NCI-H146 treated with DMSO at 0.1 percent for 48 hours (cell line): ENCODE results near the gene FADD.

Experiments used
- DNase-seq: peaks from one replicate; lab custom pipeline; 2025; ENCODE audit not compliant: unreplicated experiment; lab: John Stamatoyannopoulos, UW

FADD gene

DNA sequence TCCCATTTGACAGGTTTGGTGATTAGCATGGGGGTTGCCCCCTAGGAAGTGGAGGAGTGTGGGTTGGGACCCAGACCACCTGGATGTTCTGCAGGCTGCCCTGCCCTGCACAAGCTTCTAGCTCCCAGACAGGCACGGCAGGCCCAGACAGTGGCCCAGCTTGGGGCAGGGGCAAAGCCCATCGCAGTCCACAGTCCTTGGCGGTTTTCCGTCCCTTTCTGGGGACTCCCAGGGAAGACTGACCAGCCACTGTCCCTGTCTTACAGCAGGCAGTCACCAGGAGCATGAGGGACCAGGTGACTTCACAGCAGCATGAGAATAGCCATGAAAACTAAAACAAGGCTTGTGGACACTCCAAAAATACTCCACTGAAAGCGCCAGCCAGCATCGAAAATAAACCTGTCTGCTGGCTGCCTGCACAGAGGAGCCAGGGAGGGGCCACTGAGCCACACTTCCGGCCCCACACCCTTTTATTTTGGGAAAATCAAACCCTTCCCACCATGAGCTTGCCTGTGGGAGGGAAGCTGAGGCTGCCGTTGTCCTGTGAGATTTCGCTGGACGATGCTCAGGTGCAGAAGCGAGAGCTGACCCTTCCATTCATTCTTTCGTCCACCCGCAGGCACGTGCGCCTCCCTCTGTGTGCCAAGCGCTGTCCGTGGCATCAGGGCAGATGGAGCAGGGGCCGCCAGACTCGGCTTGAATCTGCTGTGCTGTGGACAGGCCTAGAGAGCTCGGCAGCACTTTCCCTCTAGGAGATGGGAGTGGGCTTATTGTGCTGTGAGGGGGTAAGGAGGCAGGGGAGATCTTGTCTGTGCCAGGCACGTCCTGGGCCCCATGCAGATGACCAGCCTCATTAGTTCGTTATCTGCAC is 28.0 kb downstream of the FADD start:
- DNase-seq, result no peak

DNA sequence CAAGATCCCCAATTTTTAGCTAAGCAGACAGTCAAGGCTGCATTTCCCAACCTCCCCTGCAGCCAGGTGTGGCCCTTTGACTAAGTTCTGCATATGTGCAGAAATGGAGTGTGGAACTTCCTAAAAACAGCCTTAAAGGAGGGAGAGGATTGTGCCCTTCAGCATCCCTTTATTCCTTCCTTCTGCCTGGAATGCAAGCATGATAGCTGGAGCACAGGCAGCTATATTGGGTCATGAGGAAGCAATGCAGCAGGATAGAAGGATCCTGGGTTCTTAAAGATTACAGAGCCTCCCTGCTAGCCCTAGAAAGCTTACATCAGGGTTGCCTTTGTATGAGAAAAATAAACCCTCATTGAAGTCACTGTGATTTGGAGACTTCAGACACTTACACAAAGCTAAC is 29.9 kb downstream of the FADD start:
- DNase-seq, result no peak

DNA sequence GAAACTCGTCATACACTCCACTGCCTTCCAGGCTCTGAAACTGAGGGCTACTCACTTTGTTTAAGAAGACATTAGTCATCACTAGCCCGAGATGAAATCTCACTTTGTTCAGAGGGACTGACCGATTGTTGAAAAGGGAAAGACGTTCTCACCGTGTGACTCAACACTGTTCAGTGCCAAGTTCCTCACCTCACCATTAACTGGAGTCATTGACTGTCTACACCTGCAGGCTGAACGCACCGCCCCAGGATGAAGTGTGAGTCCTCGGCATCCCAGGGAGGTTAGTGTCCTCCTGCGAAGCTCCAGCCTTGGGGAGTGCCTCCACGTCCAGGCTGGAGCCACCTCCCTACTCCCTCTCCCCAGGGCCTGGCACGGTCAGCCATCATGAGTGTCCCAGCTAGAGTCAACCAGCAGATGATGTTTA is 30.4 kb downstream of the FADD start:
- DNase-seq, result no peak

DNA sequence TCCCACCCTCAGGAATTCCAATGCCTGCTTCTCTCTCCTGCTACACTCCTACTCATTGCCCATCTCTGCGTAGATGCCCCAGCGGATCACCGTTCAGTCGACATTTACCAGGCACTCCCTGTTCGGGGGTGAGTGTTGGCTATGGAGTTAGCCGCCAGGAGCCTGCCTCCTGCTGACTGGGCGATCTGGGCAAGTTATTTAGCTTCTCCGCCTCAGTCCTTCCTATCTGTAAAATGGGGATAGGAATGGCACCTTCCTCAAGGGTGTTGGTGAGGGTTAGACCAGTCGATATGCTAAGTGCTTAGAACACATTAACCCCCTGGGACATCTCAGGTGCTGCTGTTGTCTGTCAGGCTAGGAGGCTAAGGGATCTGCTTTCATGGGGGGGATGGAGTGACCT is 30.9 kb downstream of the FADD start:
- DNase-seq, result no peak

DNA sequence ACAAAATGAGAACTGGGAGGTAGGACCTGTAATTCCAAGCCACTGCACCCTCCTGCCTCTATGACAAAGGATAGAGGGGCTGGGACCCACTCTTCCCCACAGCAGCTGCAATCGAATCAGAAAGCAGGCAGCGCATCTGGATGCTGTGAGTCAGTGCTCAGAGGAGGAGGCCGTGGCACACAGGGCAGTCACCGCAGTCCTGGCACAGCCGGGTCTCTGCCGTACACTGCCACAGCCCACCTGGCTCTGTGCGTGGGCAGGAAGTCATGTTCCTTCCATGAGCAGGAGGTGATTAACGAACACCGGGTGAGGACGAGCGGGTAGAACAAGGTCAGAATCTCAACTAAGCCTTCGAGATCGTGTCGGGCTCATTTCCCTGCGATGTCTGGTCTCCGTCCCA is 37.2 kb downstream of the FADD start:
- DNase-seq, result no peak

DNA sequence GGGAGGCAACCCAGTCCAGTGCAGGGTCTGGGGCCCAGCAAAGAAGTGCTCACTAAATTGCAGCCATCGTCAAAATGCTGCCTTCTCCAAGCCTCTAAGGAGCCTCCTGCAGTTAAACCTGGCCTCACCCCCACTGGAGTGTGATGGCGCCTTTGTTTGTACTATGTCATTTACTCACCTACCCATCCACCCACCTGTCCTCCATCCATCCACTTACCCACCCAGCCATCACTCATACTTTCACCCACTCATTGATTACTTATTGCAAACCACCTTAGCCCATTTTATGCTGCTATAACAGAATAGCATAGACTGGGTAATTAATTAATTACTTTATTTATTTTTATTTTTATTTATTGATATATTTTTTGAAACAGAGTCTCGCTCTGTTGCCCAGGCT is 38.6 kb downstream of the FADD start:
- no peak for DNase-seq

DNA sequence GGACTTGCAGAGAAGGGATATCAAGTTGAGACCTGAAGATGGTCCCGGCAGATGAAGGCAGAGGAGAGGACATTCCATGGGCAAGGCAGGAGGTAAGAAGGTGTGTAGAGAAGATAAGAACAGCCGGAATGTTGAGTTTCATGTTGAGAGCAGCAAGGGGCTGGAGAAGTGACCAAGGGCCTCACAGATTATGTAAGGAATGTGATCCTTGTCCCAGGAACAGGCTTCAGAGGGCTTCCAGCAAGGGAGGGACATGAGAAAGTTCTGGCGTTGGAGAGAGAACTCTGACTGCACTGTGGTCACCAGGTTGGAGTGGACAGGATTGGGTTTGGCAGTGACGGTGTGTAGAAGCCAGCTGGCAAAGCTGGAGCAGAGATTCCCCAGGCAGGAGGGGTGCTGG is 39.8 kb downstream of the FADD start:
- DNase-seq, result no peak

DNA sequence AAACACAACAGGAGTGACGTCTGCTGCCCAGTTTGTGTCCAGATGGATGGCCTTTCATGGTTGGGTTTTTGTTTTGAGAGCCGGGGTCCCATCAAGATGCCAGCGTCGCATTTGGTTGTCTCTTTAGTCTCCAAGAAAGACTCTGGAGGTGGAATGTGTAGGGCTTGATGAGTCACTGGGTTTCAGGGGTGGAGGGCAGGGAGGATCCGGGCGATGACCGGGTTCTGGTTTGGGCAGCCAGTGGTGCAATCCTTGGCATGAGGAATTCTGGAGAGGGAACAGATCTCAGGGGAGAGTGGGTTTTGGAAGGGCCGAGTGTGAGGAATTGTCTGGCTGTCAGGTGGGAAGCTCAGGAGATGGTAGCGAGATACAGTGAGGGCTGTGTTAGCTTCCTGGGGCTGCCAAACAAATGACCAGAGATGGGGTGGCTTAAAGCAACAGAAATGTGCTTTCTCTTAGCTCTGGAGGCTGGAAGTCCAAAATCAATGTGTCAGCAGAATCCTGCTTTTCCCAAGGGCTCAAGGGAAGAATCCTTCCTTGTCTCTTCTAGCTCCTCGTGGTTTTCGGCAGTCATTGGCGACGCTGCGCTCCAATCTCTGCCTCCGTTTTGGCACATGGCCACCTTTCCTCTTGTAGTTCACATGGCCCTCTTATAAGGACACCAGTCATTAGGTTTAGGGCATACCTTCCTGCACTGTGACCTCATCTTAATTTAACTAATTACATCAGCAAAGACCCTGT is 41.0 kb downstream of the FADD start:
- no peak for DNase-seq

DNA sequence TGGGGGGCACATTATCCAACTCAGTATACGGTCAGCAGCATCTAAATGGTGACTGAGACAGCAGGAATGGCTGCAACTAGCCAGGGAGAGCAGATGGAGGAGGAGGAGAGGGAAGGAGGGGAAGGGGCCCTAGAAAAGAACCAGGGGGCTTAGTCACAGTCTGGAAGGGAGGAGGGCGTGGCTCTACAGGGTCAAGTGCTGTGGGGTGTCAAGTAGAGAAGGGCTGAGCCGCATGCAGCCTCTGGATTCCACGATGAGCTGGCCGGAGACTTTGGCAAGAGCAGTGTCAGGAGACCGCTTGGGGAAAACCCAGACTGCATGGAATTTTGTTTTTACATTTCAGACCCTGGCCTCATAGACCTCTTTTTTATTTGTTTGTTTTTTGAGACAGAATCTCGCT is 41.6 kb downstream of the FADD start:
- no peak for DNase-seq

DNA sequence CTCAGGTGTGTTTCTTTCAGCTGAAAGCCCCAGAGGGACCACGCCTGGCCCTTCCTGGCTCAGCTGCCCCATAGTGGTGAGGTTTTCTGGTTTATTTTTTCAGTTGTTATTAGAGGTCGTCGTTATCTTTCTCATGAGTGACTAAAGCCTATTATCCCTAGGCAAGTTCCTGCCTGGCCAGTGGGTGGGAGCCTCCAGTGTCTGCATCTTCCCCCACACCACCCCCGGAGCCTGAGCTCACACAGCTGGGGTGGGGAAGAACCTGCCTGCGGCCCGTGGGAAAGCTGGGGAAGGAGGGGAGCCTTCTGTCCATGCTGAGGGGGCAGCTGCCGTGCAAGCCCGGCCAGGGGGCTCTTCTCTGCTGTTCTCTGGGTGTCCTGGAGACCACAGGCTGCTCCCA is 43.1 kb downstream of the FADD start:
- no peak for DNase-seq

DNA sequence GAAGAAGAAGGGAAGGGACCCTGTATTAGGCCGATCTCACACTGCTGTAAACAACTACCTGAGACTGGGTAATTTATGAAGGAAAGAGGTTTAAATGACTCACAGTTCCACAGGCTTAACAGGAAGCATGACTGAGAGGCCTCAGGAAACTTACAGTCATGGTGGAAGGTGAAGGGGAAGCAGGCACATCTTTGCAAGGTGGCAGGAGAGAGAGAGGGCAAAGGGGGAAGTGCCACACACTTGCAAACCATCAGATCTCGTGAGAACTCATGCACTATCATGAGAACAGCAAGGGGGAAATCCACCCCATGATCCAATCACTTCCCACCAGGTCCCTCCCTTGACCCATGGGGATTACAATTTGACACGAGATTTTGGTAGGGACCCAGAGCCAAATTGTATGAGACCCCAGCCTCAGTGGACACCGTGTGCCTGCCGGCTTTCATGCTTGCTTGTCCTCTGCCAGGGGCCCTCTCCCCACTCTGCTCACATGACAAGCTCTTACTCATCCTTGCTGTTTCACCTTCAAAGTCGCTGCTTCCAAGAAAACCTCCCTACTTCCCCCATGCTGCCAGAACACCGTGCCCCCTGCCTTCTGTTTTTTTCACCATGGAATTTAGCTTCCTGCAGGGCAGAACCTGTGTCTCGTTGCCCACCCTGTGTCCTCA is 44.1 kb downstream of the FADD start:
- DNase-seq, result no peak

DNA sequence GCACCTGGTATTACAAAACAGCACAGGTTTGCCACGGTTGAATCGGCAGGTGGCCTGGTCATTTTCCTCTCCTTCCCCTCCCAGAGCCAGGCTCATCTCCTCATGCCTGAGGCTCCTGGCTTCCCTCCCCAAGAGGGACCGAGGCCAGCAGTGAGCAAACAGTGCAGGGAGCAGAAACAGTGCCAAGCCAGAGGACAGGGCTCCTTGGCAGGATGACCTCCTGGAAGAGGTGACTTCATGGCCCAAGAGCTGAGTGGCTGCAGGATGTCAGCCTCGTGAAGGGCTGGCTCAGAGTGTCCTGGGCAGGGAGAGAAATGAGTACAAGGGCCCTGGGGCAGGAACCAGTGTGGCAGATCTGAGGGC is 44.6 kb downstream of the FADD start:
- DNase-seq, result no peak

DNA sequence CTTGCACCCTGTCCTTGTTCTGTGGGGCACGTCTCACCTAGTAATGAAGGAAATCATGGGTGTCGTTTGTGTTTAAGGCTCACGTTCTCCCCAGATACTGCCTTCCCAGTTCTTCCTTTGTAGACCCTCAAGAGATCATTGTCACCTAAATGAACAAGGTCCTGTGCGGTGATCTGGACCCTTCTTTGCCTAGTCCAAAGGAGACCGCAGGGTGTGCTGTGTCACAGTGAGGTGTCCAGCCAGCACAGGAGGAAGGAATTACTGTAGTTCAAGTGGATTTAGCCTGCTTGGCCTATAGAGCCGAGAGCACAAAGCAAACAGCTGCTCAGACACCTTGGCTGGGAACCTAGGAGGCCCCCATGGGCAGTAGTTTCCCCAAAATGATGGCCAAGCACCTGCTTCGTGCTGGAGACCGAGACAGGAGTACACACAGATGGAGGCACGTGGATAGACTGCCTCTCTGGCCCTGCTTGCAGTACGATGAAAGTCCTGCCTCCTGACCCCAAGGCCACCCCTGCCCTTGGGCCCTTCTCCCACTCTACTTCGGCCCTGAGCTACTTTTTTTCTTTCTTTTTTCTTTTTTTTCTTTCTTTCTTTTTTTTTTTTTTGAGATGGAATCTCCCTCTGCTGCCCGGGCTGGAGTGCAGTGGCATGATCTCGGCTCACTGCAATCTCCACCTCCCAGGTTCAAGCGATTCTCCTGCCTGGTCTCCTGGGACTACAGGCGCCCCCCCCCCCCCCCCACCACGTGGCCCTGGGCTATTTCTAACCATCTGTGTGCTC is 48.0 kb downstream of the FADD start:
- DNase-seq, result no peak

DNA sequence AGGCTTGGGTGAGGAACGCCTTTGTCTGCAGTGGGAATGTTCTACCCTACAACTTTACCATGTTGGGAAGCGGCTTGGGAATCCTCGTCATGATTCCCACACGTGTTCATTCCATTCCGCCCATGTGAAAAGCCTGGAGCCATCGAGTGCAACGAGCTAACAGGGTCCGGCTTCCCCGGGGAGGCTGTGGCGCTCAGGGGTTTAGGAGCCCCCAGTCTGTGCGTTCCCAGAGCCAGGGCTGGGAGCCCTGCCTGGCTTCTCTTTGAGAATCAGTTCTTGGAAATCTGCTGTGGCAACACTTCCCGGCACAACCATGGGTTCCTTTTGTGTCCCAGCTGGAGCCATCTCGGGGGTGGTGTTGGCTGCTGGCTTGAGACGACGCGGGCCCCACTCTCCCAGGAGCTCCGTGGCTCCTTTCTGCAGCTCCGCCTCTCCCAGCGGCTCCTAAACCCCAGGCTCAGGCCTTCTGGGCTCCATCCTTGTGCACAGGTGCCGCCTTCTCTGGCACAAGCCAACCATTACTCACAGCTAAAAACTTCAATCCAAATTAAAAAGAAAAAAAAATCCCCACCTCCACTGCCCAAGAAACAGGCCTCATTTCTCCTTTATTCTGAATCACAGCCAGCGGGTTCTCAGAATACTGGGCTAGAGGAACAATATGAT is 48.7 kb downstream of the FADD start:
- DNase-seq, result no peak

DNA sequence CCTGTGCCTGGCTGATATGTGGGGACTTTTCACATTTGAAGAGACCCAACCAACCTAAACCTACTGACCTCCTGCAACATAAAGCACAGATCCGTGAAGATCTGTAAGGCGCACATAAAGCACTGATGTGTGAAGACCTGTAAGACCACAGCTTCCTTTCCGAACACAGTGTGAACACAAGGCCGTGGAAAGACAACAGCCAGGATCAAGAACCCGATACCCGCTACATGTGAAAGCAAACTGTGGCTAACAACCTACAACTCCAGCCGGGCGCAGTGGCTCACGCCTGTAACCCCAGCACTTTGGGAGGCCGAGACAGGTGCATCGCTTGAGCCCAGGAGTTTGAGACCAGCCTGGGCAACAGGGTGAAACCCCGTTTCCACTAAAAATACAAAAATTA is 49.7 kb downstream of the FADD start:
- DNase-seq, result no peak

DNA sequence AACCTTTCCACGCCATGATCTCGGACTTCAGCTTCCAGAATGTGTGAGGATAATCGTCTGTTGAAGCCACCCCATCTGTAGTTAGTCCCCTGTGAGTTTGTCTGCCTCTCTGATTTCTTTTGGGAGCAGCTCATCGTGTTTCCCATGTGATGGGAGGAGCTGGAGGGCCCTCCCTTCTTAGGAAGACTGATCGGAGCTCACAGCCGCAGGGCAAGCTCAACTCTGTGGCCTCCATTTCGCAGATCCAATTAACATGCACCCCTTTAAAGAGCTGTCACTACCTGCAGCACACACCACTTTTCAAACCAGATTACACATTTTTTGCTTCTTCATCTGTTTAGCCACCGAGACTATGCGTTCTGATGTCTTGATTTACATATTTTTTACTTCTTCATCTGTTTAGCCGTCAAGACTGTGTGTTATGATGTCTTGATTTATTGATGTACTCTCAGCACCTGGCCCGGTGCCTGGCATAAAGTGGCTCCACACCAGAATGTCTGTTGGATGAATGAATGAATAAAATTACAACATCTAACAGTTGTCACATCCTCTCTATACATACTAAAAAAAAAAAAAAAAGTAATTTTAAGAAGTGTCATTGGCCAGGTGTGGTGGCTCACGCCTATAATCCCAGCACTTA is 52.5 kb downstream of the FADD start:
- DNase-seq, result no peak
